22Rv1 (cell line): ENCODE measurements around the gene PIAS1.
"Not testable (repeated sequence)": the region's sequence is repeated elsewhere in the genome, so short reads cannot be mapped to it uniquely, and the experiment has no call there.

Experiments used
- H3K27ac ChIP-seq: fragments of 450-650 bp; 2 replicates; pipeline ENCODE4 v1.5.1; 2017
- CTCF ChIP-seq: fragments of 450-650 bp; IDR thresholded peaks from 2 replicates; pipeline ENCODE4 v1.5.1; 2017; ENCODE audit warnings: mild to moderate bottlenecking
- ZFX ChIP-seq: fragments of 450-650 bp; IDR thresholded peaks from 2 replicates; pipeline ENCODE4 v1.6.1; 2017; ENCODE audit warnings: antibody characterized with exemption, borderline replicate concordance

The PIAS1 gene

DNA sequence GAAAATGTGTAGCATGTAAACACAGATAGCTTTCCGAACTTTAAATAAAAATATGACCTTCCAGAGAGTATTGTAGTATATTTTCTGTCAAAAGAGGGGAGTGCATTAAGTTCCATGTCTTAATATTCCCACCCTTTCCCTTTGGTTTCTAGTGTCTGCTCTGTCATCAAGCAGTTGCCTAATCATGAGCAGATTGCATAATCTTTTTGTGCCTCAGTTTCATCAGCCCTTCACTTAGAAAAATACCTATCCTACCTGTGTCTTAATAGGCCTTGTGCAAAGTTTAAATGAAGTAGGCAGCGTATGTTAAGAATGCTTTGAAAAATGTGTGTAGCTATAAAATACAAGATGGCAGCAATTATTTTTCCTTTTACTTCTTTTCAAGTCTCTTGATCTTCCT, 98.2 kb downstream of the PIAS1 start:
- no peak overlapping the region for H3K27ac ChIP-seq

GRCh38 chr15:68154923-68155559, 100.9 kb downstream of the PIAS1 start:
- no peak overlapping the region for H3K27ac ChIP-seq
- TF ChIP-seq ZFX (no peak), CTCF (peak; percentile 88)

More for the DNA sequence above, 98.2 kb downstream of the PIAS1 start:
- TF ChIP-seq CTCF (no peak), ZFX (no peak)

DNA sequence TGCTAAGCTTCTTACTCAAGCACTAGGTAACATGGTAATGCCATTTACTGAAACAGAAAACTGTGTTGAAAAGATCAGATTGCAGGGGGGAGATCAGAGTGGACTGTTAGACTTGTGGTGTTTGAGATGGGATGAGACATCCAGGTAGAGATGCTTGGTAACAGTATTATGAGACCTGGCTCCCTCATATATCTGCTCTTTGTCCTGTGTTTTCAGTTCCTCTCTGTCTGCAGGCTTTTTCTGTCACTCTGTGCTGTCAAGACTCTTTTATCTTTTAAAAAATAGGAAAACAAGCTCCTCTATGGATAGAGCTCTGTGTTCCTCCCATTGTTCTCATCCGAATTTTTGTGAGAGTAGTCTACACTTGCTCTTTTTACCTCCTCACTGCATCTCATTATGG, 103.0 kb downstream of the PIAS1 start:
- TF ChIP-seq CTCF (no peak), ZFX (no peak)
- H3K27ac ChIP-seq, result no peak overlapping the region

GRCh38 chr15:68158046-68158628, 104.0 kb downstream of the PIAS1 start:
- no peak overlapping the region for H3K27ac ChIP-seq
- TF ChIP-seq CTCF, result no peak
- TF ChIP-seq ZFX, result no peak

GRCh38 chr15:68163191-68163590, 109.1 kb downstream of the PIAS1 start:
- no peak overlapping the region for H3K27ac ChIP-seq
- no peak for TF ChIP-seq CTCF
- no peak for TF ChIP-seq ZFX

DNA sequence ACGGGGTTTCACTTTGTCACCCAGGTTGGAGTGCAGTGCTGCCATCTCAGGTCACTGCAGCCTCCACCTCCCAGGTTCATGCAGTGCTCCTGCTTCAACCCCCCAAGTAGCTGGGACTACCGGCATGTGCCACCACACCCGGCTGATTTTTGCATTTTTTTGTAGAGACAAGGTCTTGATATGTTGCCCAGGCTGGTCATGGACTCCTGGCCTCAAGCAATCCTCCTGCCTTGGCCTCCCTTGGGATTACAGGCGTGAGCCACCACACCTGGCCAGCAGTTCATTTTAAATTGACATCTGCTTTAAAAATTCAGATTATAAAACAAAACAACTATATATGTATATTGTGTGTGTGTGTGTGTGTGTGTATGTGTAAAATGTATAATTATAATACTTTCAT, 112.7 kb downstream of the PIAS1 start:
- H3K27ac ChIP-seq, result no peak overlapping the region
- no peak for TF ChIP-seq ZFX
- TF ChIP-seq CTCF, result no peak

DNA sequence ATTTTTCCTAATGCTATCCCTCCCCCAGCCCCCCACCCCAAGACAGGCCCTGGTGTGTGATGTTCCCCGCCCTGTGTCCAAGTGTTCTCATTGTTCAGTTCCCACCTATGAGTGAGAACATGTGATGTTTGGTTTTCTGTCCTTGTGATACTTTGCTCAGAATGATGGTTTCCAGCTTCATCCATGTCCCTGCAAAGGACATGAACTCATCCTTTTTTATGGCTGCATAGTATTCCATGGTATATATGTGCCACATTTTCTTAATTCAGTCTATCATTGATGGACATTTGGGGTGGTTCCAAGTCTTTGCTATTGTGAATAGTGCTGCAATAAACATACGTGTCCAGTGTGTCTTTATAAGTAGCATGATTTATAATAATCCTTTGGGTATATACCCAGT, 117.9 kb downstream of the PIAS1 start:
- H3K27ac ChIP-seq, result not testable (repeated sequence)

DNA sequence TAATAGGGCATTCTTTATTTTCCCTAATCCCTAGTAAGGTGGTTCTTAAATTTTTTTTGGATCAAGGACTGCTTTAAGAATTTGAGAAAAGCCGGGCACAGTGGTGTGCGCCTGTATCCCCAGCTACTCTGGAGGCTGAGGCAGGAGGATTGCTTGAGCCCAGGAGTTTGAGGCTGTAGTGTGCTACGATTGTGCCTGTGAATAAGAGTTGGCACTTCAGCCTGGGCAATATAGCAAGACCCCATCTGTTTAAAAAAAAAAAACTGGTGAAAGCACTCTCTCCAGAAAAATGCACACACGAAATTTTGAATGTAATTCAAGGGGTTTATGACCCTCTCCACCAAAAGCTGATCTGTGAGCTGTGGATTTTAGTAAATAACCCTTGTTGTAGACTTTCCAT, 119.0 kb downstream of the PIAS1 start:
- no peak overlapping the region for H3K27ac ChIP-seq
- TF ChIP-seq ZFX, result no peak
- no peak for TF ChIP-seq CTCF
